OCI-LY1 (cell line): ENCODE results near the gene PGAM5.

Experiments used
- H2AFZ ChIP-seq: fragments of 200-600 bp; sonication (generic), shearing (Covaris generic); 2 replicates; pipeline ENCODE4 v1.6.0; 2014; ENCODE audit warnings: antibody characterized with exemption, mild to moderate bottlenecking, low read length
- H3F3A ChIP-seq: fragments of 200-600 bp; sonication (generic), shearing (Covaris generic); 2 replicates; pipeline ENCODE4 v1.6.0; 2014; ENCODE audit warnings: mild to moderate bottlenecking, antibody characterized with exemption, low read length, moderate library complexity; ENCODE audit not compliant: insufficient read depth
- H3K27ac ChIP-seq: fragments of 200-600 bp; sonication (generic); 2 replicates; pipeline ENCODE4 v1.5.1; 2014; ENCODE audit warnings: low read length, mixed run types, mild to moderate bottlenecking, low read depth; ENCODE audit not compliant: poor library complexity, severe bottlenecking
- H3K27me3 ChIP-seq: fragments of 200-600 bp; sonication (generic); 2 replicates; pipeline ENCODE4 v1.6.0; 2014; ENCODE audit warnings: antibody characterized with exemption, mild to moderate bottlenecking, low read length, moderate library complexity; ENCODE audit not compliant: insufficient read depth
- H3K36me3 ChIP-seq: fragments of 200-600 bp; sonication (generic); 2 replicates; pipeline ENCODE4 v1.6.1; 2014; ENCODE audit warnings: mild to moderate bottlenecking, antibody characterized with exemption, low read length, moderate library complexity, mixed read lengths; ENCODE audit not compliant: insufficient read depth
- H3K4me1 ChIP-seq: fragments of 200-600 bp; sonication (generic); 2 replicates; pipeline ENCODE4 v1.5.1; 2014; ENCODE audit warnings: mild to moderate bottlenecking, low read length, moderate library complexity; ENCODE audit not compliant: insufficient read depth, severe bottlenecking
- H3K4me2 ChIP-seq: fragments of 200-600 bp; sonication (generic), shearing (Covaris generic); 2 replicates; pipeline ENCODE4 v1.6.1; 2014; ENCODE audit warnings: low read length
- H3K4me3 ChIP-seq: fragments of 200-600 bp; sonication (generic); 2 replicates; pipeline ENCODE4 v1.5.1; 2014; ENCODE audit warnings: low read length, low read depth, mild to moderate bottlenecking, mixed read lengths; ENCODE audit not compliant: poor library complexity, severe bottlenecking
- H3K79me2 ChIP-seq: fragments of 200-600 bp; shearing (Covaris generic); 2 replicates; pipeline ENCODE4 v1.6.1; 2016; ENCODE audit warnings: mixed run types, low read length, mixed read lengths; ENCODE audit not compliant: insufficient read depth
- H3K9ac ChIP-seq: fragments of 200-600 bp; sonication (generic), shearing (Covaris generic); 2 replicates; pipeline ENCODE4 v1.6.1; 2014; ENCODE audit warnings: mild to moderate bottlenecking, low read length, mixed read lengths
- H3K9me2 ChIP-seq: fragments of 200-600 bp; sonication (generic), shearing (Covaris generic); 2 replicates; pipeline ENCODE4 v1.6.1; 2014; ENCODE audit warnings: low read depth, mild to moderate bottlenecking, low read length, mixed read lengths
- H3K9me3 ChIP-seq: fragments of 200-600 bp; shearing (Covaris generic); 2 replicates; pipeline ENCODE4 v1.6.1; 2014; ENCODE audit warnings: low read length, mixed read lengths
- H4K20me1 ChIP-seq: fragments of 200-600 bp; sonication (generic), shearing (Covaris generic); 2 replicates; pipeline ENCODE4 v1.6.0; 2016; ENCODE audit warnings: mild to moderate bottlenecking, low read length; ENCODE audit not compliant: insufficient read depth
- CTCF ChIP-seq: fragments of 200-600 bp; sonication (generic), shearing (Covaris generic); IDR thresholded peaks from 2 replicates; pipeline ENCODE4 v1.5.1; 2017; ENCODE audit warnings: mild to moderate bottlenecking, antibody characterized with exemption, low read length, moderate library complexity, mixed read lengths
- EZH2 ChIP-seq: fragments of 200-600 bp; sonication (generic), shearing (Covaris generic); IDR thresholded peaks from 2 replicates; pipeline ENCODE4 v1.8.0; 2017; ENCODE audit warnings: borderline replicate concordance, mixed run types, mild to moderate bottlenecking, antibody characterized with exemption, low read length, moderate library complexity, mixed read lengths

The PGAM5 gene

GRCh38 chr12:132761032-132761920 is 50.6 kb downstream of the PGAM5 start, which contains the start of gene ANKLE2:
ANKLE2 (minus strand) TSS chr12:132761832; CDS start chr12:132761798, 34 bp downstream.
- Histone ChIP-seq H2AFZ (no peak within 1 kb of the TSS), H4K20me1 (no peaks in the 10 kb centered on the region), H3K27me3 (no peaks in the 10 kb centered on the region), H3K9ac (peak within 1 kb of the TSS; percentile 93), H3K4me2 (peak within 1 kb of the TSS; percentile 86), H3K9me3 (no peaks in the 10 kb centered on the region), H3K4me1 (peaks cover 28% of the 10 kb centered on the region), H3K9me2 (no peaks in the 10 kb centered on the region), H3K27ac (peak within 1 kb of the TSS; percentile 83), H3K36me3 (peaks cover 38% of the 10 kb centered on the region), H3K4me3 (peak within 1 kb of the TSS; percentile 88), H3K79me2 (peaks cover 54% of the 10 kb centered on the region), H3F3A (no peaks in the 10 kb centered on the region)
- TF ChIP-seq EZH2 (no peak), CTCF (no peak)

GRCh38 chr12:132761921-132762583 is 51.4 kb downstream of the PGAM5 start:
- Histone ChIP-seq H3F3A (no peaks in the 10 kb centered on the region), H3K27ac (peak overlapping the region; percentile 83), H3K4me1 (peaks cover 35% of the 10 kb centered on the region), H3K27me3 (no peaks in the 10 kb centered on the region), H3K4me3 (peak overlapping the region; percentile 66), H3K36me3 (peaks cover 30% of the 10 kb centered on the region), H2AFZ (no peak overlapping the region), H3K9me3 (no peaks in the 10 kb centered on the region), H3K4me2 (peak overlapping the region; percentile 54), H3K79me2 (peaks cover 47% of the 10 kb centered on the region), H3K9ac (peak overlapping the region; percentile 79), H3K9me2 (no peaks in the 10 kb centered on the region), H4K20me1 (no peaks in the 10 kb centered on the region)
- TF ChIP-seq EZH2 (no peak), CTCF (no peak)

GRCh38 chr12:132764231-132764630 is 53.6 kb downstream of the PGAM5 start:
- H3K27ac ChIP-seq, result no peak overlapping the region

More at GRCh38 chr12:132764231-132764630, 53.6 kb downstream of the PGAM5 start:
- no peak for TF ChIP-seq EZH2
- TF ChIP-seq CTCF, result no peak
- Histone ChIP-seq H3K4me2 (no peak overlapping the region), H3K4me3 (no peak overlapping the region), H2AFZ (no peak overlapping the region), H3K36me3 (peaks cover 18% of the 10 kb centered on the region), H3K4me1 (peaks cover 56% of the 10 kb centered on the region), H3K9me3 (no peaks in the 10 kb centered on the region), H3K79me2 (peaks cover 25% of the 10 kb centered on the region), H3K9me2 (no peaks in the 10 kb centered on the region), H4K20me1 (no peaks in the 10 kb centered on the region), H3F3A (peaks cover 9% of the 10 kb centered on the region; the same call in 1 of the 2 replicates), H3K27me3 (no peaks in the 10 kb centered on the region), H3K9ac (no peak overlapping the region)
